ENCODE measurements around the gene ZDHHC8. TPM values are rescaled to one million over a fixed set of nuclear protein-coding genes. Genes with fewer than 3 reads are reported as not detected.
A peak's percentile ranks its signal among the peaks of the same experiment; 100 is the strongest.
"Not testable (repeated sequence)": the region's sequence is repeated elsewhere in the genome, so short reads cannot be mapped to it uniquely, and the experiment has no call there.

The ZDHHC8 gene
- total and polyA plus RNA-seq, 5 donors: 34.2 to 64.7 (median 54.9) TPM

GRCh38 chr22:20157430-20158183 is 26.0 kb downstream of the ZDHHC8 start:
- H3K4me1 ChIP-seq (ENCODE audit: control insufficient read depth, insufficient read depth, low read length): no peaks in the 10 kb centered on the region
- ATAC-seq (no peak), DNase-seq (no peak)
- H3K9me3 ChIP-seq (ENCODE audit: control insufficient read depth, low read length): no peaks in the 10 kb centered on the region
- 60% methylated on average over 15 of the region's 15 CpGs for WGBS
- H3K4me3 ChIP-seq (ENCODE audit: low read length): no peak overlapping the region
- H3K27me3 ChIP-seq (ENCODE audit: control insufficient read depth, insufficient read depth): no peaks in the 10 kb centered on the region
- H3K27ac ChIP-seq (ENCODE audit: low read length): no peak overlapping the region
- intact Hi-C loops (cut with DNase I): loop anchor here (1.0 to 5.0 kb wide), 6 partner anchors 110 to 130 kb away; partner anchors contain the start of gene RTN4R (in 2 of the 4)

DNA sequence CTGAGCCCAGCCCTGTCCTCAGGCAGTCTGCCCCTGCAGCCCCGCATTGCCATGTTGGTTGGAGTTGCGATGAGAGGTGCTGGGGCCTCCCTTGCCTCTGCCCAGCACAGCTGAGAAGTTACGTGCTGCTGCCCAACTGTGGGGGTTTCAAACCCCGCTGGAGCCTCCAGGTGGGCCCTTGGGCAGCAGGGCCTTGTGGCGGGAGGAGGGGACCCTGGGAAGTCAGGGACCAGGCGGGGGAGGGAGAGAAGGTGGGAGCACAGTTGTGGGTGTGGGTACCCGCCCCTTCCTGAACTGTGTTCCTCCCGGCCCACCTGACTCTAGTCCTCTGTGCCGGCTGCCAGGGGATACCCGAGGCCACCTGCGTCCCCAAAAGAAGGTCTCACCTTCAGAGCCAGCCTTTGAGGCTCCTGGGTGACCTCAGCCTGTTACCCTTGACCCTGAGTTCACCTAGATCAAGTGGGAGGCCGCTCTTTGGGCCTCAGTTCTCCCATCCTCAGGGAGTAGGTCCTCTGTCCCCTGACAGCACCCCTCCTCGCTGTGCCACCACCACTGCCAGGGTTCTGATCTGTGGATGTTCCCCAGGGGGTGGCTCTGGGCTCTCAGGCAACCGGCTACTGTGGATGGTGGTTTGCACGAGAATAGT is 26.9 kb downstream of the ZDHHC8 start:
- Histone ChIP-seq H3K4me3 (ENCODE audit: low read length) (no peak overlapping the region), H3K9me3 (ENCODE audit: control insufficient read depth, low read length) (no peaks in the 10 kb centered on the region), H3K27ac (ENCODE audit: low read length) (no peak overlapping the region), H3K27me3 (ENCODE audit: control insufficient read depth, insufficient read depth) (no peaks in the 10 kb centered on the region), H3K4me1 (ENCODE audit: control insufficient read depth, insufficient read depth, low read length) (no peaks in the 10 kb centered on the region)
- DNase-seq (no peak), ATAC-seq (no peak)
- intact Hi-C loops (cut with DNase I): loop anchor here (2.0 to 5.0 kb wide), 5 partner anchors 109 to 129 kb away; partner anchors contain the start of gene RTN4R (in 1 of the 4)
- WGBS: 66% methylated on average over 15 of the region's 15 CpGs

- DNase-seq (no peak), ATAC-seq (no peak)
- 36% methylated on average over 9 of the region's 9 CpGs for WGBS
- no peaks in the 10 kb centered on the region for H3K27me3 ChIP-seq (ENCODE audit: control insufficient read depth, insufficient read depth)
- no peaks in the 10 kb centered on the region for H3K4me1 ChIP-seq (ENCODE audit: control insufficient read depth, insufficient read depth, low read length)
- H3K4me3 ChIP-seq (ENCODE audit: low read length): no peak overlapping the region
- intact Hi-C loops (cut with DNase I): loop anchor here (2.0 to 5.0 kb wide), 5 partner anchors 108 to 128 kb away; partner anchors contain the start of gene RTN4R (in 1 of the 4)
- H3K27ac ChIP-seq (ENCODE audit: low read length): no peak overlapping the region
- H3K9me3 ChIP-seq (ENCODE audit: control insufficient read depth, low read length): no peaks in the 10 kb centered on the region
These were observed 27.5 kb downstream of the ZDHHC8 start for GRCh38 chr22:20159076-20159475.

DNA sequence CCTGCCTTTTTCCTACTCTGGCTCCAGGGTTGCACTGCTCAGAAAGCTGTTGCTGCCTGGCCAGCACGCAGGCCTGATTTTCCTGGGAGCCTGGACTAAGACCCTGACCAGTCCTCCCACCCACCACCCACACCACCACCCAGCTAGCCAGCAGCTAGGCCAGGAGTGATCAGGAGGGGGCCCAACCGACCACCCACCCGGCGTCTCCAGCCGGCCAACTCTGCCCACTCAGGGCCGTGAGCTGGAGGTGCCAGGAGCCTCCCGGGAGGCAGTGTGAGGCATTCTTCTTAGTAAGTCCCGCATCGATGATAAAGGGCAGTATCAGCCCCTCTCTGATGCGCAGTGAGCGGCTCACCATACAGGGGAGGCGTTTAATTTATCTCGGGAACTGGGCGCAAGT is 27.9 kb downstream of the ZDHHC8 start:
- not testable (repeated sequence) for H3K27me3 ChIP-seq (ENCODE audit: control insufficient read depth, insufficient read depth); H3K9me3 ChIP-seq (ENCODE audit: control insufficient read depth, low read length); DNase-seq; ATAC-seq; H3K4me1 ChIP-seq (ENCODE audit: control insufficient read depth, insufficient read depth, low read length); H3K4me3 ChIP-seq (ENCODE audit: low read length); H3K27ac ChIP-seq (ENCODE audit: low read length)
- intact Hi-C loops (cut with DNase I): loop anchor here (2.0 to 5.0 kb wide), 5 partner anchors 108 to 128 kb away; partner anchors contain the start of gene RTN4R (in 1 of the 4)
- 54% methylated on average over 9 of the region's 14 CpGs for WGBS

- ATAC-seq: no peak
- no peak overlapping the region for H3K4me3 ChIP-seq (ENCODE audit: low read length)
These were observed 28.4 kb downstream of the ZDHHC8 start for GRCh38 chr22:20160041-20160440.

GRCh38 chr22:20164863-20165262 is 33.3 kb downstream of the ZDHHC8 start:
- Histone ChIP-seq H3K9me3 (ENCODE audit: control insufficient read depth, low read length) (no peaks in the 10 kb centered on the region), H3K27me3 (ENCODE audit: control insufficient read depth, insufficient read depth) (no peaks in the 10 kb centered on the region), H3K4me3 (ENCODE audit: low read length) (no peak overlapping the region), H3K4me1 (ENCODE audit: control insufficient read depth, insufficient read depth, low read length) (no peaks in the 10 kb centered on the region), H3K27ac (ENCODE audit: low read length) (no peak overlapping the region)
- ATAC-seq (peak in 1 of 2 donors; percentile 7), DNase-seq (no peak)
- WGBS: 60% methylated on average over 11 of the region's 11 CpGs
- intact Hi-C loops (cut with DNase I): no loop called here

More at GRCh38 chr22:20160041-20160440, 28.4 kb downstream of the ZDHHC8 start:
- no peaks in the 10 kb centered on the region for H3K4me1 ChIP-seq (ENCODE audit: control insufficient read depth, insufficient read depth, low read length)
- H3K9me3 ChIP-seq (ENCODE audit: control insufficient read depth, low read length): no peaks in the 10 kb centered on the region
- 80% methylated on average over 10 of the region's 10 CpGs for WGBS
- intact Hi-C loops (cut with DNase I): no loop called here
- H3K27me3 ChIP-seq (ENCODE audit: control insufficient read depth, insufficient read depth): no peaks in the 10 kb centered on the region
- no peak for DNase-seq
- H3K27ac ChIP-seq (ENCODE audit: low read length): no peak overlapping the region

- H3K4me3 ChIP-seq (ENCODE audit: low read length): no peak overlapping the region
- no peaks in the 10 kb centered on the region for H3K9me3 ChIP-seq (ENCODE audit: control insufficient read depth, low read length)
- DNase-seq (no peak), ATAC-seq (peak in 1 of 2 donors; percentile 12)
- intact Hi-C loops (cut with DNase I): no loop called here
- H3K27me3 ChIP-seq (ENCODE audit: control insufficient read depth, insufficient read depth): no peaks in the 10 kb centered on the region
- no peak overlapping the region for H3K27ac ChIP-seq (ENCODE audit: low read length)
- 93% methylated on average over 12 of the region's 12 CpGs for WGBS
- no peaks in the 10 kb centered on the region for H3K4me1 ChIP-seq (ENCODE audit: control insufficient read depth, insufficient read depth, low read length)
These were observed 33.8 kb downstream of the ZDHHC8 start for GRCh38 chr22:20165421-20165820.

GRCh38 chr22:20165913-20166312 is 34.3 kb downstream of the ZDHHC8 start:
- Histone ChIP-seq H3K27me3 (ENCODE audit: control insufficient read depth, insufficient read depth) (no peaks in the 10 kb centered on the region), H3K9me3 (ENCODE audit: control insufficient read depth, low read length) (no peaks in the 10 kb centered on the region), H3K4me3 (ENCODE audit: low read length) (no peak overlapping the region), H3K27ac (ENCODE audit: low read length) (no peak overlapping the region), H3K4me1 (ENCODE audit: control insufficient read depth, insufficient read depth, low read length) (no peaks in the 10 kb centered on the region)
- 86% methylated on average over 7 of the region's 7 CpGs for WGBS
- no peak for ATAC-seq
- intact Hi-C loops (cut with DNase I): no loop called here
- no peak for DNase-seq

GRCh38 chr22:20166703-20167102 is 35.1 kb downstream of the ZDHHC8 start:
- ATAC-seq (no peak), DNase-seq (no peak)
- intact Hi-C loops (cut with DNase I): no loop called here
- Histone ChIP-seq H3K4me3 (ENCODE audit: low read length) (no peak overlapping the region), H3K27me3 (ENCODE audit: control insufficient read depth, insufficient read depth) (no peaks in the 10 kb centered on the region), H3K27ac (ENCODE audit: low read length) (no peak overlapping the region), H3K4me1 (ENCODE audit: control insufficient read depth, insufficient read depth, low read length) (no peaks in the 10 kb centered on the region), H3K9me3 (ENCODE audit: control insufficient read depth, low read length) (no peaks in the 10 kb centered on the region)
- WGBS: 87% methylated on average over 9 of the region's 9 CpGs

DNA sequence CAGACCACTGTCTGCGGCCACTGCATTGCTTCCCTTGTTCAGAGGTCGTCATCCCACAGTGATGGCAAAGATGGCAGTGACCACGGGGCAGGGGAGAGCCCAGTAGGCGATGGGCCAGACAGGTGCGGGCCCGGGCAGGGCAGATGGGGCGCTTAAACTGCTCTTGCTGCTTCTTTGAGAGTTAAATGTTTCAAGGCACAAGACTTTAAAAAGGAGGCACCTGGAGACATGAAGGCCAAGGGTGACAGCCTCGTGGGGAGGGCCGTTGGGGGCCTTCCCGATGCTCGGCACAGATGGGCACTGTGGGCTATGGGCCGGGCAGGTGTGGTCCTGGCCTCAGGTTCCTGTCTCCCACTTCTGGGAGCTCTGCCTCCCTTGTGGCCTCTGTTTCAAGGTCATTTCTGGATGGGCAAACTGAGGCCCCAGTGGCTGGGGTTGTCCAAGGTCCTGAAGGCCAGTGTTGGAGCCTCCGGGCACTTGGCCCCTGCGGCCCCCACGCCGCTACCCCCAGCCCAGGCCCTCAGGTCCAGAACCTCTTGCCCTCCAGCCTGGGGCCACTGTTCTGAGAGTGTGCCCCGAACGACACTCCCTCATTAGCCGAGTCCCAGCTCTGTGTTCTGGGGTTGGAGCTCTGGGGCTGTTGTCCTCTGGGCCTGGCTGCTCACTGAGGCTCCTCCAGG is 36.2 kb downstream of the ZDHHC8 start:
- Histone ChIP-seq H3K9me3 (ENCODE audit: control insufficient read depth, low read length) (no peaks in the 10 kb centered on the region), H3K27ac (ENCODE audit: low read length) (no peak overlapping the region), H3K27me3 (ENCODE audit: control insufficient read depth, insufficient read depth) (no peaks in the 10 kb centered on the region), H3K4me3 (ENCODE audit: low read length) (no peak overlapping the region), H3K4me1 (ENCODE audit: control insufficient read depth, insufficient read depth, low read length) (no peaks in the 10 kb centered on the region)
- intact Hi-C loops (cut with DNase I): no loop called here
- WGBS: 86% methylated on average over 19 of the region's 19 CpGs
- no peak for ATAC-seq
- DNase-seq: no peak

All from right cardiac atrium (tissue), 5 donors.